Endodermal cell (in vitro differentiated cells): Measurements from ENCODE around the gene SYNE1. TPM values are rescaled to one million over a fixed set of nuclear protein-coding genes. Genes with fewer than 3 reads are reported as not detected.

Experiments
- DNase-seq: peaks from one replicate; pipeline ENCODE4 v3.0.0-alpha.2; 2017
- H3K27ac ChIP-seq: 2 replicates; pipeline ENCODE4 v1.5.1; 2013; ENCODE audit warnings: mild to moderate bottlenecking, low read depth, low read length, moderate library complexity
- H3K27me3 ChIP-seq: 2 replicates; pipeline ENCODE4 v1.6.1; 2013; ENCODE audit warnings: mild to moderate bottlenecking, low read length, moderate library complexity; ENCODE audit not compliant: insufficient read depth, control insufficient read depth, poor library complexity, severe bottlenecking
- H3K36me3 ChIP-seq: 2 replicates; pipeline ENCODE4 v1.7.0; 2013; ENCODE audit warnings: mild to moderate bottlenecking, low read length, moderate library complexity; ENCODE audit not compliant: control insufficient read depth, insufficient read depth
- H3K4me1 ChIP-seq: one replicate; pipeline ENCODE4 v1.7.0; 2013; ENCODE audit warnings: low read length; ENCODE audit not compliant: control insufficient read depth, insufficient read depth
- H3K4me3 ChIP-seq: 2 replicates; pipeline ENCODE4 v1.5.1; 2013; ENCODE audit warnings: mild to moderate bottlenecking, low read length, moderate library complexity
- H3K9ac ChIP-seq: 2 replicates; pipeline ENCODE4 v1.6.1; 2013; ENCODE audit warnings: mild to moderate bottlenecking, low read length, moderate library complexity; ENCODE audit not compliant: poor library complexity, severe bottlenecking; ENCODE audit errors: extremely low read depth
- H3K9me3 ChIP-seq: 2 replicates; pipeline ENCODE4 v1.6.1; 2013; ENCODE audit warnings: mild to moderate bottlenecking, low read length, moderate library complexity; ENCODE audit not compliant: control insufficient read depth
- H3K27ac Mint-ChIP-seq: 2 replicates; pipeline ENCODE4 v1.8.0; 2020; ENCODE audit warnings: mixed read lengths
- H3K27me3 Mint-ChIP-seq: 2 replicates; pipeline ENCODE4 v1.8.0; 2021; ENCODE audit warnings: mild to moderate bottlenecking, mixed read lengths; ENCODE audit not compliant: insufficient read depth
- H3K36me3 Mint-ChIP-seq: 2 replicates; pipeline ENCODE4 v1.8.0; 2020; ENCODE audit warnings: low read depth, mixed read lengths
- H3K4me1 Mint-ChIP-seq: 2 replicates; pipeline ENCODE4 v1.8.0; 2020; ENCODE audit warnings: mixed read lengths
- H3K4me3 Mint-ChIP-seq: 2 replicates; pipeline ENCODE4 v1.8.0; 2020; ENCODE audit warnings: mild to moderate bottlenecking, moderate library complexity, mixed read lengths
- H3K9me3 Mint-ChIP-seq: 2 replicates; pipeline ENCODE4 v1.8.0; 2020; ENCODE audit warnings: mild to moderate bottlenecking, mixed read lengths
- CTCF ChIP-seq: fragments of 200-600 bp; sonication (generic); conservative IDR thresholded peaks from 2 replicates; pipeline ENCODE4 v1.5.0; 2021; ENCODE audit warnings: antibody characterized with exemption, mild to moderate bottlenecking
- WGBS, 2 experiments: methylation state at CpG; one replicate each; pipeline versions ENCODE4 v1.1.5 to v1.1.7; 2013; ENCODE audit warnings: missing lambda C conversion rate in 2 of 2, mixed read lengths in 1 of 2; ENCODE audit not compliant: insufficient coverage in 1 of 2, insufficient read length in 1 of 2; 5-methylcytosine and 5-hydroxymethylcytosine counted together
- total RNA-seq, 2 donors: library from RNA; stranded (reverse); fragmentation: NEBNext Ultra II Directional in 1 of 2; extraction: Animal tissue kit (Norgen Biotek cat#: 25700) in 1 of 2; gene quantifications; 2 replicates in 1 of 2; 3 replicates in 1 of 2; pipeline ENCODE4 v1.2.1, GENCODE V29; 2021

The SYNE1 gene
- total RNA-seq, 2 donors from 2014 or later, result 7.9 to 9.5 TPM

GRCh38 chr6:152348116-152348515 lies 289.0 kb downstream of the SYNE1 start:
- Mint-ChIP-seq H3K36me3 (peaks cover 3% of the 10 kb centered on the region), H3K27me3 (no peaks in the 10 kb centered on the region), H3K4me1 (no peaks in the 10 kb centered on the region), H3K9me3 (peaks cover 2% of the 10 kb centered on the region), H3K27ac (no peak overlapping the region), H3K4me3 (no peak overlapping the region)
- Histone ChIP-seq H3K9me3 (no peaks in the 10 kb centered on the region), H3K27ac (no peak overlapping the region), H3K4me1 (peaks cover 2% of the 10 kb centered on the region), H3K9ac (no peak overlapping the region), H3K27me3 (no peaks in the 10 kb centered on the region), H3K36me3 (no peaks in the 10 kb centered on the region), H3K4me3 (no peak overlapping the region)
- WGBS, 2 experiments, result 94 to 98% methylated on average over 5 to 6 of the region's 6 CpGs
- TF ChIP-seq CTCF, result no peak
- no peak for DNase-seq

GRCh38 chr6:152343735-152344360 lies 293.3 kb downstream of the SYNE1 start:
- Histone ChIP-seq H3K4me1 (no peaks in the 10 kb centered on the region), H3K36me3 (no peaks in the 10 kb centered on the region), H3K9me3 (no peaks in the 10 kb centered on the region), H3K4me3 (no peak overlapping the region), H3K27ac (no peak overlapping the region), H3K27me3 (no peaks in the 10 kb centered on the region), H3K9ac (no peak overlapping the region)
- Mint-ChIP-seq H3K4me1 (no peaks in the 10 kb centered on the region), H3K27ac (no peak overlapping the region), H3K36me3 (peaks cover 3% of the 10 kb centered on the region), H3K27me3 (no peaks in the 10 kb centered on the region), H3K4me3 (no peak overlapping the region), H3K9me3 (peaks cover 2% of the 10 kb centered on the region)
- 94 to 97% methylated on average over 9 of the region's 9 CpGs for WGBS, 2 experiments
- TF ChIP-seq CTCF, result no peak
- DNase-seq, result no peak

- H3K27ac ChIP-seq, result no peak overlapping the region
- 94 to 97% methylated on average over 3 to 5 of the region's 5 CpGs for WGBS, 2 experiments
- H3K27me3 ChIP-seq, result no peaks in the 10 kb centered on the region
- no peak overlapping the region for H3K27ac Mint-ChIP-seq
- H3K4me1 ChIP-seq, result no peaks in the 10 kb centered on the region
- no peak for DNase-seq
- H3K9me3 ChIP-seq, result no peaks in the 10 kb centered on the region
- H3K9ac ChIP-seq, result no peak overlapping the region
- no peaks in the 10 kb centered on the region for H3K36me3 ChIP-seq
- TF ChIP-seq CTCF, result no peak
- no peak overlapping the region for H3K4me3 ChIP-seq
- H3K27me3 Mint-ChIP-seq, result no peaks in the 10 kb centered on the region
- no peak overlapping the region for H3K4me3 Mint-ChIP-seq
- H3K4me1 Mint-ChIP-seq, result peaks cover 2% of the 10 kb centered on the region
- no peaks in the 10 kb centered on the region for H3K36me3 Mint-ChIP-seq
- no peaks in the 10 kb centered on the region for H3K9me3 Mint-ChIP-seq
Observed at GRCh38 chr6:152341596-152341995, 295.6 kb downstream of the SYNE1 start.
